Measurements from ENCODE around the gene RAB23. TPM values are rescaled to one million over a fixed set of nuclear protein-coding genes. Genes with fewer than 3 reads are reported as not detected.
"Not testable (repeated sequence)": the region's sequence is repeated elsewhere in the genome, so short reads cannot be mapped to it uniquely, and the experiment has no call there.

RAB23 gene
- polyA plus RNA-seq, 3 donors, result 40.9 to 42.9 (median 41.9) TPM

DNA sequence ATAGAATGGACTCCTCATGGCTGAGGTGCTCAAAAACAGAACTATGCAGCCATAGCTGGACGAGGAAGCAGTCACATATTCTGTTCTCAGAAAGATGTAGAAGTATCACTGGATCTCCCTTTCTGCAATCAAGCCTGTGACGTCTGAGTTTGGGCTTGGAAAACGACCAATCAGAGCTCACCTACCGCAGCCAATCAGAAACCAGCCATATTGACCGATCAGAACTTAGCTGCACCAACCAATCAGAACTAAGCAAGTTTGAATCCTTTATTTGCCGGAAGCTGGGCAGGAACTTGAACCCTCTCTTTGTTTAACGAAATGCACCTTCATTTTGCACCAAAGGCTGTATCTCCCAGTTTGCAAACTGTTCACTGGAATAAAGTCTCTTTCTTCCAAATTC lies 21.8 kb upstream of the RAB23 start:
- no peak for DNase-seq (ENCODE audit: low read depth in 3 of 3, low spot score in 2 of 3)

DNA sequence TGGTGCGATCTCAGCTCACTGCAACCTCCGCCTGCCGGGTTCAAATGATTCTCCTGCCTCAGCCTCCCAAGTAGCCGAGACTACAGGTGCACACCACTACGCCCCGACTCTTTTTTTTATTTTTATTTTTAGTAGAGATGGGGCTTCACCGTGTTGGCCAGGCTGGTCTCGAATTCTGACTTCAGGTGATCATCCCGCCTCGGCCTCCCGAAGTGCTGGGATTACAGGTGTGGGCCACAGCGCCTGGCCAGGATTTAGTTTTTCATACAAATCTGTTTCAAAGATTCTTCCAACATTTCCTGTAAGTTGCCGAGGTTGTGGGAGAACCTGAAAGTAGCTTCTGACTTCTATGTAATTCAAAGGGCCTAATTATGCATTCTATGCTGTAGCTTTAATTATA lies 21.4 kb upstream of the RAB23 start:
- not testable (repeated sequence) for DNase-seq (ENCODE audit: low read depth in 3 of 3, low spot score in 2 of 3)

DNA sequence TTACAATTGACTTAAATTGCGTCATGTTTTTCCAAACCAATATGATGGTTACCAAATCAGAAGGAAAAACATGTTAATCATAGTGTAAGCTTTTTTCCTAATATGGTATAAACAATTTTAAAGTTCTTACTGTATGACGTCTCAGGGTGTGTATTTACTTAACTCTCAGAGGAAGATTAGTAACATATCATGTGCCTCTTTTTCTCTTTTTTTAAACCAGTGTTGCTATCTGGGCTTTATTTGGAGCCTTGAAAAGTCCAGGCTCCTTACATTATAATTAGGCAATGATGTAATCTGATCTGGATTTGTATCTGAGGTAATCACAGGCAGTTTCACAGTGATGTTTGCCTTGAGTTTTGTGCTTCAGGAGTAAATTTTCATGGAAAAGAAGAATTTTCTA lies 20.4 kb upstream of the RAB23 start:
- DNase-seq (ENCODE audit: low read depth in 3 of 3, low spot score in 2 of 3), result no peak

DNA sequence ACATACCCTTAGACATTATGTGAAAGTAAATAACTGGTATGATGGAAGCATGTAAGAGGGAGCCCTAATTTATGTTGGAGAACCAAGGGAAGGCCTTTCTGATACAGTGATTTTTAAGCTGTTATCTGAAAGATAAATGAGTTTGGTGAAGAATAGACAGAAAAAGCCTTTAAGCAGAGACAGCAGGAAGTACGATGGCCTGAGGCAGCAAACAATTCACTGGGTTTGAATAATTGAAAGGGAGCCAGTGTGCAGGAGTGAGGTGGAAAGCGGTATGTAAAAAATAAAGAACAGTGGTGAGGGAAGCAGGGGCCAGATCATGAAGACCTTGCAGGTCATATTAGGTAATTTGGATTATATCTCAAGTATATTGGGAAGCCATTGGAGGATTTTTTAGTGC lies 4.1 kb upstream of the RAB23 start:
- DNase-seq (ENCODE audit: low read depth in 3 of 3, low spot score in 2 of 3), result no peak

DNA sequence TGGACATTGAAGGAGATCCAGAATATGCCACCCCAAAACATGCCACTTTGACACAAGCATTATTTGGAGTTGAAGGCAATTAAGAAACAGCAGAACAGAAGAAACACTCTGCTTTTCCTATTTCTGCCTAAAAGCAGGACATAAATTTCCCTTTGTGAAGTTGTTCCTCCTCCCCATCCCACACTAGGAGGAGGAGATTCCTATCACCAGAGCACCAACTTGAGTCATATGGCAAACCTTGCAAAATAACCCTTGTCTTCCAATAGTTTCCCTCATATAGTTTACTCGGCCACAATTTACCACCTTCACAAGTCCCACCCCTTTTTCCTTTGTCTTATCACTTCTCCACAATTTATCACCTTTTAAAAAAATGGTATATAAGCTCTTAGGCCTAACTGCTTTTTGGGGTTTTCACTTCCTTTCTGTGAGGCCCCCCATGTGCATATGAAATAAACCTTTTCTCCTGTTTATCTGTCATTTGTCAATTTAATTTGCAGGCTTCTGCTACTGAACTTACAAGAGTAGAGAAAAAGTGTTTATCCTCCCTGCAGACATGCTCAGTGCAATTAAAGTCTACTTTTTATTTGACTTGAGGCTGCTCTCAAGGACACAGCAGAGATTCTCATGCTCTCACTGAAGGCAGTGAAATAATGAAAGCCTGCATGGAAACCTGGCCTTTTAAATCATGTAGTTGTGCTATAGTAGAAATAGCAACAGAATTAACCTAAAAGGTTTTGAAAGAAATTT lies 2.8 kb upstream of the RAB23 start:
- DNase-seq (ENCODE audit: low read depth in 3 of 3, low spot score in 2 of 3), result no peak

DNA sequence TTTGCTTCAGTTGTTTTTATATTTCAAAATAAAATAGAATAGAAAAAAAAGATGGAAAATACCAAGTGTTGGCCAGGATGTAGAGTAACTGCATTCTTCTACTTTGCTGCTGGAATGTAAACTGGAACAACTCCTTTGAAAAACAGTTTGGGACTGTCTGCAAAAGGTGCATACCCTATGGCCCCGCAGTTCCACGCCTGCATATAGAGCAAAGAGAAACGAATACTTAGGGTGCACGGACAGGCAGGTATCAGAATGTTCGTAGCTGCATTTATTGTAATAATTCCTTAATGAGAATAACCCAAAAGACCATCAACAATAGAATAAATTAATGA lies 603 bp upstream of the RAB23 start:
- no peak for DNase-seq (ENCODE audit: low read depth in 3 of 3, low spot score in 2 of 3)

DNA sequence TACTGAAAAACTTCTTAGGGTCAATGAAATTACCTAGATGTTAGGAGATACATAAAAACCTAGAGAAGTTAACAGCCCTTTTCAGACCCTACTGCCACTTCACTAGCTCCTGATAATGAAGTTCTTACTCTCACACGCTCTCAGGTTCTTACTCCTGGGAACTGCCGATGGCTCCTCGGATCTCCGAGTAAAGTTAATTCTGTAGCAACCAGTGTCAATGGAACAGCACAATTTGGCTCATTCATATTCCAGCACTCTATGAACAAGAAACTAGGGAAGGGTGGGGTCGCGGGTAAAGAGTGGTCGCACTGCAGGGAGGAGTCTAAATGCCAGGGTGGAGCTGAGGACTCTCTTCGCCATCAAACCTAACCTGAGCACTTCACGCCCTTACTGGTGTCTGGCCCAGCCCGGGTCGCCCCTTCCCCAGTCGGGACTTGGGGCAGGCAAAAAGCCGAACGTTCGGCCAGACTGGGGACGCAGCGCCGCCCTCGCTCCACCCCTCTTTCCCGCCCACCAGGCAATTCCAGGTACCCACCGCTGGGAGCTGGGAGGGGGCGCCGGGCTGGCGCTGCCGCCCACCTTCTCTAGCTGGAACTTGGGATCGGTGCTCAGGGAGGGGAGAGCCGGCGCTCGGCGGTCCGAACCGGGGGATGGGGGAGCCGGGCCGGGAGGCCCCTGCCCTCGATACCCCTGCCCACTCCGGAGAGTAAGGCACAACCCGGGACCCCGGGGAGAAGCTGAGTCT lies 744 bp downstream of the RAB23 start:
- DNase-seq (ENCODE audit: low read depth in 3 of 3, low spot score in 2 of 3), result peak; percentile 40 to 59 (median 57)

DNA sequence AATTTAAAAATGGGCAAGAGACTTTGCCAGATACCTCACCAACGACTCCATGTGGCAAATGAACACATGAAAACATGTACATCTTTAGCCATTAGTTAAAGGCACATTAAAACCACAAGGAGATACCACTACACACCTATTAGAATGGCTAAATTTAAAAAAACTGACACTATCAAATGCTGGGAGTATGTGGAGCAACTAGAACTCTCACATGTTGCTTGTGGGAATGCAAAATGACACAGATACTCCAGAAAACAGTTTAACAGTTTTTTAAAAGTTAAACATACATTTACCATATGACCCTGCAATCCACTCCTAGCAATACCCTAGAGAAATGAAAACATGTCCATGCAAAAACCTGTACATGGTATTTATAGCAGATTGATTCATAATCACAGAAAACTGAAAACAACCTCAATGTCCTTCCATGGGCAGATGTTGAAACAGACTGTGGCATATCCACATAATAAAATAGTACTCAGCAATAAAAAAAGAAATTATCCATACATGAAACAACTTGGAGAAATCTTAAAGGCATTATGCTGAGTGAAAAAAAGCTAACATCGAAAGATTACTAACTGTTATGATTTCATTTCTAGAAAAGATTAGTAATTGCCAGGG lies 1.9 kb downstream of the RAB23 start:
- DNase-seq (ENCODE audit: low read depth in 3 of 3, low spot score in 2 of 3), result no peak

DNA sequence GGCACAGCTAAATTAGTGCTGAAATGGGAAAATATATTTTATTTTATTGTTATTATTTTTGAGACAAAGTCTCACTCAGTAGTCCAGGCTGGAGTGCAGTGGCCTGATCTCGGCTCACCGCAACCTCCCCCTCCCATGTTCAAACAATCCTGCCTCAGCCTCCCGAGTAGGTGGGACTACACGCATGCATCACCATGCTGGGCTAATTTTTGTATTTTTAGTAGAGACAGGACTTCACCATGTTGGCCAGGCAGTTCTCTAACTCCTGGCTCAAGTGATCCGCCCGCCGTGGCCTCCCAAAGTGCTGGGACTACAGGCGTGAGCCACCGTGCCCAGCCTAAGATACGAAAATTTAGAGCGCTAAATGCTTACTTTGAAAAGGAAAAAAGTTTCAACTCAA lies 4.8 kb downstream of the RAB23 start:
- DNase-seq (ENCODE audit: low read depth in 3 of 3, low spot score in 2 of 3), result no peak

DNA sequence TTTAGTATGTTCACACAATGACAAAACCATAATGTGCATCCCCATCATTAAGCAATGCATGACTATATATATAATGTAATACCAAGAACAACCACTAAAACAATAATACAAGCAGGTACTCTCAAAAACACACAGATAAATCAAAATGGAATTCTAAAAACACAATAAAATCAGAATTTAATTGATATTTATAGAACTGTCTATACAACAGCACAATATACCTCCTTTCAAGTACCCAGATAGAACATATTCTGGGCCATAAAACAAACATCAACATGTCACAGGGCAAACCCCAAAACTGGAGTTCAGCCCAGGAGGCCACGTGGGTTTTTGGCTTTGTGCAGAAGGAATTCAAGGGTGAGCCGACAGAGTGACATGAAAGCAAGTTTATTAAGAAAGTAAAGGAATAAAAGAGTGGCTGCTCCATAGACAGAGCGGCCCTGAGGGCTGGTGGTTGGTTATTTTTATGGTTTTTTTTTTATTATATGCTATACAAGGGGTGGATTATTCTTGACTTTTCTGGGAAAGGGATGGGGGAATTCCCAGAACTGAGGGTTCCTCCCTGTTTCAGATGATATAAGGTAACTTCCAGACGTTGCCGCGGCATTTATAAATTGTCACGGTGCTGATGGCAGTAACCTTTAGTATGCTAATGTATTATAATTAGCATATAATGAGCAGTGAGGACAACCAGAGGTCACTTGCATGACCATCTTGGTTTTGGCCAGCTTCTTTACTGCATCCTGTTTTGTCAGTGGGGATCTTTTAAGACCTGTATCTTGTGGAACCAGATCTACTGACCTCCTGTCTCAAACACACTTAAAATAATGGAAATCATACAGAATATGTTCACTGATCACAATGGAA lies 5.6 kb downstream of the RAB23 start:
- DNase-seq (ENCODE audit: low read depth in 3 of 3, low spot score in 2 of 3), result no peak

DNA sequence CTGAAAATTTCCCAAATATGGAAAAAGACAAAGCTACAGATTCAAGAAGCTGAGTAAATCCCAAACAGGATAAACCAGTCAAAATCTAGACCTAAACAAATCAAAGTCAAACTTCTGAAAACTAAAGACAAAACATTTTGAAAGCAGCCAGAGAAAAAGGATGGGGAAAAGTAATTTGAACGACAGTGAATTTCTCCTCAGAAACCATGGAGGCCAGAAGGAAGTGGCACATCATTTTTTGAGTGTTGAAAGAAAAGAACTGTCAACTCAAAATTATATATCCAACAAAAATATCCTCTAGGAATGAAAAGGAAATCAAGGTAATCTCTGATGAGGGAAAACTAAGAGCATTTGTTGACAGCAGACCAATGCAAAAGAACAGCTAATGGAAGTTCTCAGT lies 6.8 kb downstream of the RAB23 start:
- no peak for DNase-seq (ENCODE audit: low read depth in 3 of 3, low spot score in 2 of 3)

DNA sequence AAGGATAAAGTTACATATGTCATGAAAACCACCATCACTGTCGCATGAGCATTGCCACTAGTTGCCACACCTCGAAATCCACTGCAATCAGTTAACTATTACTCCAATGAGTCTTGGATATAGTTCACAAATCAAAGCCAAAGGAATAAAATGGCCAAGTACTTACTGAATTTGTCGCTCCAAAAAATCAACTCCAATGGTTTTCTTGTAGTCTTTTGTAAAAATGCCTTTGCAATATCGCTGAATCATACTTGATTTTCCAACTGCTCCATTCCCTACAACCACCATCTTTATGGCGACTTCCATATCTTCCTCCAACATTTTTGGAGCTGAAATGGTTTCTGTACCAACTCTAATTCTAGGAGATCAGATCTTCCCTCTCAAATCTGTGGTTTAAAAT lies 12.0 kb downstream of the RAB23 start:
- no peak for DNase-seq (ENCODE audit: low read depth in 3 of 3, low spot score in 2 of 3)

DNA sequence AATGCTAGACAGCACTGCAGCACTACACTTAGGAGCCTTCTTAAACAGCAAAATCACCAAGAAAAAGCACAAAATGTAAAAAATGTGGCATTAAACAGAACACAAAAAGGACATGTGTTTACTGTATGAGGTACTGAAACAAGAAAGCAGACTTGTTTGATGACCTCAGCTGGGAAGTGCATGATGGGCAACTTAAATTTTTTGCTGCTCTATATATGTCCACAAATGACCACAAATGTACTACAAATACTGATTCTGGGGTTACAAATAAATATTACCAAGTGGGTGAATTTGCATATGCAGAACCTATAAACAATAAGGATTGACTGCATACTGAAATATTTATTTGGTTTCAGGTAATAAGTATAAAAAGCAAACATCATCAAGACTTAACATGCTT lies 13.1 kb downstream of the RAB23 start:
- DNase-seq (ENCODE audit: low read depth in 3 of 3, low spot score in 2 of 3), result no peak

DNA sequence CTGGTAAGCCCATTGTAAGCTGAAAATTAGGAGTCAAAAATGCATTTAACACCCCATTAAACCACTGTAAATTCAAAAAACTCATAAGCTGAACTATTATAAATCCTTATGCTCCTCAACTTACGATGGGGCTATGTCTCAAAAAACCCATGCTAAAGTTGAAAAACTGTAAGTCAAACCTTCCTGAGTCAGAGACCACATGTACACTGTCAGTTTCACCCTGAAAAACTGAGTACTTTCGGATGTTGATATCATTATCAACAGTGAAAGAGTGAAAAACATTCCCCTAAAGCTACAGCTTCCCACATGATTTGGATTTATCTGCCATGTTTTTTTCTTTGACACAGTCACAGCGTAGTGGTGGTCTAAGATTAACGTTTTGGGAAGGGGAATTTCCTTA lies 14.2 kb downstream of the RAB23 start:
- no peak for DNase-seq (ENCODE audit: low read depth in 3 of 3, low spot score in 2 of 3)

DNA sequence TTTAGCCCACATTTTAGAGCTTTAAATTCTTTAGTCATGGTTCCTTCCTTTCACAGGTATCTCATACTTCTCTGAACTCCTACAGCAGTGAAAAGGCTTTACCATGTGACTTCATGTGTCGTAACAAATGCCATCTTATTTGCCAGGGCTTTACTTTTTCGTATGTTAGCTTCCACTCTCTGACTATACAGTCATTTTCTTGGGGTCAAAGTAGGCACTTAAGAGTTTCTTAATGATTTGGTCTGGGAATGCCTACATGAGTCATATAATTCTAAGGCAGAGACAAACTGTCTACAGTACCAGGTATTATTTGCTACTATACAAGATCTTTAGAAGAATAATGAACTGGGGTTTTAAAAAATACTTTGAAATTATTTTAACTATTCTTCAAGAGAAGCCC lies 15.0 kb downstream of the RAB23 start:
- DNase-seq (ENCODE audit: low read depth in 3 of 3, low spot score in 2 of 3), result no peak

DNA sequence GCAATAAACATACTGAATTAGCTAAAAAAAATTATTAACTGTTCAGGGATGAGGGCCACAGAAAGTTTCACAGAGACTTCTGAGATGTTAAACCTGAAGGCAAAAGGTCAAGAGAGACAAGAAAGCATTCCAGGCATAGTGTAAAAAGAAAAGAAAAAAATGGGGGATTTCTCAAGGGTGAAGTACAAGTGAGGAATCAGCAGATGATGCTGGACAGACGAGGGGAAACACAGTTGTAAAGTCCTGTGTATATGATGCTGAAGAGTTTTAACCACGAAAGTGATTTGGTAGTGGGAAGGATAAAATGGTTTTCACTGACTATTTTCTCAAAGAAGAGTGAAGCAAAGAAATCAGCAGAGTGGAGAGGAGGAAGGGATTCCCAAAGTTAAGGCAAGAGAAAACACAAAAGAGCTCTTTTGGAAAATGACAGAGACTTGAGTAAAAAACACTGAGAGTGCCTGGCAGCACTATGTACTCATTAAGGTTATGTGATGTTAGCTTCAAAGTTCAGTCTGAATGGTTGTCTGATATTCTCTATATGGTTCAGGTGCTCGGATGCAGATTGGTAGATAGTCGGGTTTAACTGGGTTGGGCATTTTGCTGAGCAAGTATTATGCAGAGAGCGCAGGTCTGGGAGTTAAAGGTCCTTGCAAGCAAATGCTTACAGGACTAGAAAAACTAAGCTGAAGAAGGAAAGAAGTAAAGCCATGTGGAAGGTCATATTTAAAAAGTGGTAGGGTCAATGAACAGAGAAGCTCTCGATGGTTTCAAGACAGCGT lies 16.4 kb downstream of the RAB23 start:
- DNase-seq (ENCODE audit: low read depth in 3 of 3, low spot score in 2 of 3), result no peak

DNA sequence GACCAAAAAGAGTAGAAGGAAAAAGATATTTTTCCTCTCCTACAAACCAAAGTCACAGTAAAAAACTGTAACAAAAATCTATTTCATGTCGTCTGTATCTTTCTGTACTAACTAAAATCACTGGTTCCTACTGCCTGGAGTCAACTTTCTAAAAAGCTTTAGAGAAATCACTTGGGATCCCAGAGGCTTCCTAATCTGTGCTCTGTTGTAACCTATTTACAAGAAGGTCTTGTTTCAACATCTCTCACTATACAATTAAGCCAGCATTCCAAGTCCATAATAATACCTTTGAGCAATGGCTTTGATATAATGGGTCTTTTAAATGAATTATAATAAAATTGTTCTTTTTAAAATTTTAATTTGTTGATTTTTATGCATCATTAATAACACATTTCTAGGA lies 20.4 kb downstream of the RAB23 start:
- DNase-seq (ENCODE audit: low read depth in 3 of 3, low spot score in 2 of 3), result no peak

DNA sequence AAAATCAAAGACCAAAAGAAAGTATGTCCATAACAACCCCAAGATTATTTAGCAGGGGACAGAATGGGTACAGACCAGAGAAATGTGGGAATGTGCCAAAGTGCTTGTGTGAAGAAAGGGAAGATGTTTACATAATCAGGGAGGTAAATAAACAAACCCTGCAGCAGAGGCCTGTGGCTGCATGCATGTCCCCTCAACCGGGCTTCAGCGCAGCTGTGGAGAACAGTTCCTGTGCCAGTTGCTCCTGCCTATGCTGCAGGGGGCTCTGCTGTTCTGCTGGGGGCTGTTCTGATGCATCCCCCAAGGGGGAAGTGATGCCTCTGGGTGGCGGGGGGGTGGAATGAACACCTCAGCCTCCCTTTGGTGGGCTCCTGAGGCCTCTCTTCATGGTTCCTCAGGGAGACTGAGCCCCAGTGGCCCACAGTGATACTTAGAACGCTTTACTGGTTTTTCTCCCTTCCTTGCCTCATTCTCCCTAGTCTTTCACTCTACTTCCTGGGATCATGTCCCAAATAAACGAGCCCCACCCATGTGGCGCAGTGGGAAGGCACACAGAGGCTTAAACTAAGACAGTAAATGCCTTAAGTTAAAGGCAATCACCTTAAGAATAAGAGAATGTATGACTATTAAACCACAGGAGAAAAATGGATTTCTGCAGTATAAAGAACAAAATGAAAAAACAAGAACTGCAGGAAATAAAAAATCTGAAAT lies 23.0 kb downstream of the RAB23 start:
- no peak for DNase-seq (ENCODE audit: low read depth in 3 of 3, low spot score in 2 of 3)

DNA sequence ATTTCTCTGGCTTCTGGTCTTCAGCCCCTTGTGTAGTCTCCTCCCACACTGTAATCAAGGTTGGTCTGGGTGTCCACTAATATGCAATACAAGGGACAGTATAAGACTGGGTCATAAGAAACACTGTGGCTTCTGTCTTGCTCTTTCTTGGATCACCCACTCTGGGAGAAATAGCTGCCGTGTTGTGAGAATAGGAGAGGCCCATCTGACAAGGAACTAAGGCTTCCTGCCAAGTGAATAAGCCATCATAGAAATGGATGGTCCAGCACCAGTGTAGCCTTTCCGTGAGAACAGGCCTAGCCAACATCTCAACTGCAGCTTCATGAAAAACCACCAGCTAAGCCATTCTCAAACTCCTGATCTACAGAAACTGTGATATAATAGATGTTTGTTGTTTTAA lies 26.6 kb downstream of the RAB23 start:
- no peak for DNase-seq (ENCODE audit: low read depth in 3 of 3, low spot score in 2 of 3)

DNA sequence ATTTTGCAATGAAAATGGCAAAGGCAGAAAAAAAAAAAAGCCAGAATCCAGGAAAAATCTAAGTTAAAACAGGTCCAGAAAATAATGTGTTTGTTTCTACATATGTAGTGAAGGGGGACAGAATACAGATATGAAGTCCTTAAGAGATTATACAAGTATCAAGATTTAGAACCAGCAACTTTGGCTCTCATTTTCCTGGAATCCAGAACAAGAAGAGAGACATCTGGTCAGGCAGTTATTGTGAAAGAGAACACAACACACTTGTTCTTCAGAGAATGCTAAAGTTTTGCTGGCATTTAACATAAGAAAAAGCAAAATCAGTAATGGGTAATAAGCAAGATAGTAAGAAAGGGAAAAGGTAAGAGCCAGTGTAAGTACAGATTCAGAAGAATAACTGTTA lies 28.9 kb downstream of the RAB23 start:
- DNase-seq (ENCODE audit: low read depth in 3 of 3, low spot score in 2 of 3), result no peak
